BJ (cell line): ENCODE measurements around the gene ISG15. TPM values are rescaled to one million over a fixed set of nuclear protein-coding genes. Genes with fewer than 3 reads are reported as not detected.
"Not testable (repeated sequence)": the region's sequence is repeated elsewhere in the genome, so short reads cannot be mapped to it uniquely, and the experiment has no call there.

Source experiments
- CTCF ChIA-PET: fragments of 350-600 bp; formaldehyde crosslinking; extraction: SDS; loops from one replicate; lab custom pipeline; 2021; ENCODE audit warnings: antibody characterized with exemption, inconsistent platforms; lab: Yijun Ruan, JAX
- POLR2A ChIA-PET: fragments of 300-600 bp; sonication (Branson Sonifier 250); formaldehyde crosslinking; extraction: SDS; loops from one replicate; lab custom pipeline; 2021; ENCODE audit warnings: antibody characterized with exemption; lab: Charles Lee
- DNase-seq: peaks from one replicate; pipeline ENCODE4 v3.0.0-alpha.2; 2011; ENCODE audit warnings: low read depth
- H3K27me3 ChIP-seq: 2 replicates; pipeline ENCODE4 v1.6.0; 2011; ENCODE audit warnings: low read length; ENCODE audit not compliant: control insufficient read depth, insufficient read depth
- H3K36me3 ChIP-seq: 2 replicates; pipeline ENCODE4 v1.5.1; 2011; ENCODE audit warnings: low read length; ENCODE audit not compliant: control insufficient read depth, insufficient read depth
- H3K4me3 ChIP-seq: 2 replicates; pipeline ENCODE4 v1.5.1; 2011; ENCODE audit warnings: low read depth, mild to moderate bottlenecking, control low read depth, low read length
- polyA plus RNA-seq: library from polyadenylated mRNA; depleted of rRNA; stranded (reverse); fragments of >200 nt; gene quantifications from 2 replicates; pipeline ENCODE4 v1.2.3, GENCODE V29; 2011
- TF ChIP-seq, protein P1 (sequence below): IDR thresholded peaks from 2 replicates; pipeline ENCODE4 v1.5.1; 2011; ENCODE audit warnings: low read depth, mild to moderate bottlenecking, control low read depth, inconsistent platforms, low read length, moderate library complexity; ENCODE audit not compliant: insufficient read depth

Gene ISG15
- polyA plus RNA-seq, 1 experiment: 86.8 TPM

DNA sequence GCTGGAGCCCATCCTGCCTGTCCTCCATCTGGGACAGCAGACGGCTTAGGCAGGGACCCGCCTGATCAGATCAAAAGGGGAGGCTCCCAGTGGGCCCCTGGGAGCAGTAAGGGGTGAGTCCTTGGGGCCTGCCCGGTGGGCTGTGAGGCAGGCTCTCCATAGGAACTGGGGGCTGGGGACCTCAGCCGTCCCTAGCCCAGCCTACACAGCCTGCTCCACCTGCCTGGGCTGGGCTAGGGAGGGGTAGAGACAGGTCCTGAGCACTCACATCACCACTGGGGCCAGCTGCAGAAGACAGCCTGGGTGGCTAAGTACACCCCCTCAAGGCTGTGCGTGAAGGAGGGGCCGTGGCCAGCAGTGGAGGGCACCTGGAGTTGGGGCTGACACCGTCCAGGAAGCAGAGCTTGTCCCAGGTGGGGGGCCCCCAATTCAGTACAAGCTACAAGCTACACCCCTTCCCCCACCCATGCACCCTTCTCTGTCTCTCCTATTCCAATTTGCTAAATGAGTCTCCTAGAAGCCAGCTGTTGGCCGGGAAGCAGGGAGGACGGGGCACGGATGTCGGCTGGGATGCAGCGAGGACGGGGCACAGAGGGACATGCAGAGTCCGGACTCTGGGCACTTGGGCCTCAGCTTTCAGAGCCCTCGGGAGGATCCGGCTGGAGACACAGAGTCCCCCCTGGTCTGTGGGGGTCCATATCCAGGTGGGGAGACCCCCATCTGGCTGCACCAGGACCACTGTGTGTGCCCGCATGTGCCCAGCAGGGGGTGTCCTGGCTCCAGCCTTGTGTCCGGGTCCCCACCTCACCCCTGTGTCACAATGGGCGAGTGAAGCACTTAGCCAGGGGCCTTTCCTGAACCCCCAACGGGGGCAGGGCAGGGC lies 1.7 kb downstream of the ISG15 start:
- Histone ChIP-seq H3K27me3 (no peaks in the 10 kb centered on the region), H3K36me3 (no peaks in the 10 kb centered on the region), H3K4me3 (peak overlapping the region; percentile 71; the same call in 1 of the 2 replicates)
- TF ChIP-seq, protein P1, sequence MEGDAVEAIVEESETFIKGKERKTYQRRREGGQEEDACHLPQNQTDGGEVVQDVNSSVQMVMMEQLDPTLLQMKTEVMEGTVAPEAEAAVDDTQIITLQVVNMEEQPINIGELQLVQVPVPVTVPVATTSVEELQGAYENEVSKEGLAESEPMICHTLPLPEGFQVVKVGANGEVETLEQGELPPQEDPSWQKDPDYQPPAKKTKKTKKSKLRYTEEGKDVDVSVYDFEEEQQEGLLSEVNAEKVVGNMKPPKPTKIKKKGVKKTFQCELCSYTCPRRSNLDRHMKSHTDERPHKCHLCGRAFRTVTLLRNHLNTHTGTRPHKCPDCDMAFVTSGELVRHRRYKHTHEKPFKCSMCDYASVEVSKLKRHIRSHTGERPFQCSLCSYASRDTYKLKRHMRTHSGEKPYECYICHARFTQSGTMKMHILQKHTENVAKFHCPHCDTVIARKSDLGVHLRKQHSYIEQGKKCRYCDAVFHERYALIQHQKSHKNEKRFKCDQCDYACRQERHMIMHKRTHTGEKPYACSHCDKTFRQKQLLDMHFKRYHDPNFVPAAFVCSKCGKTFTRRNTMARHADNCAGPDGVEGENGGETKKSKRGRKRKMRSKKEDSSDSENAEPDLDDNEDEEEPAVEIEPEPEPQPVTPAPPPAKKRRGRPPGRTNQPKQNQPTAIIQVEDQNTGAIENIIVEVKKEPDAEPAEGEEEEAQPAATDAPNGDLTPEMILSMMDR: peak; percentile 45
- ChIA-PET CTCF (interaction anchor here (0.6 to 3.3 kb wide), 11 partner anchors 9 to 384 kb away, joined by 3 to 15 read pairs (median 4); partner anchors contain the start of gene CCNL2), POLR2A (no interaction called here)
- DNase-seq: no peak

DNA sequence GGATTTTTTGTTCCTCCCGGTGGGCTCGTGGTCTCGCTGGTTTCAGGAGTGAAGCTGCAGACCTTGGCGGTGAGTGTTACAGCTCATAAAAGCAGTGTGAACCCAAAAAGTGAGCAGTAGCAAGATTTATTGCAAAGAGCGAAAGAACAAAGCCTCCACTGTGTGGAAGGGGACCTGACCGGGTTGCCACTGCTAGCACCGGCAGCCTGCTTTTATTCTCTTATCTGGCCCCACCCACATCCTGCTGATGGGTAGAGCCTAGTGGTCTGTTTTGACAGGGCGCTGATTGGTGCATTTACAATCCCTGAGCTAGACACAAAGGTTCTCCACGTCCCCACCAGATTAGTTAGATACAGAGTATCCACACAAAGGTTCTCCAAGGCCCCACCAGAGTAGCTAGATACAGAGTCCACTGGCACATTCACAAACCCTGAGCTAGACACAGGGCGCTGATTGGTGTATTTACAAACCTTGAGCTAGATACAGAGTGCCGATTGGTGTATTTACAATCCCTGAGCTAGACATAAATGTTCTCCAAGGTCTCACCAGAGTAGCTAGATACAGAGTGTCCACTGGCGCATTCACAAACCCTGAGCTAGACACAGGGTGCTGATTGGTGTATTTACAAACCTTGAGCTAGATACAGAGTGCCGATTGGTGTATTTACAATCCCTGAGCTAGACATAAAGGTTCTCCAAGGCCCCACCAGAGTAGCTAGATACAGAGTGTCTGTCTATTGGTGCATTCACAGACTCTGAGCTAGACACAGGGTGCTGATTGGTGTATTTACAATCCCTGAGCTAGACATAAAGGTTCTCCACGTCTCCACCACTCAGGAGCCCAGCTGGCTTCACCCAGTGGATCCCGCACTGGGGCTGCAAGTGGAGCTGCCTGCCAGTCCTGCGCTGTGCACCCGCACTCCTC lies 4.4 kb downstream of the ISG15 start:
- CTCF ChIA-PET: interaction anchor here (0.7 to 2.3 kb wide), 7 partner anchors 11 to 41 kb away, joined by 3 to 7 read pairs (median 3); no protein-coding TSS in a partner anchor
- H3K4me3 ChIP-seq, POLR2A ChIA-PET, H3K36me3 ChIP-seq, DNase-seq, H3K27me3 ChIP-seq: not testable (repeated sequence)

DNA sequence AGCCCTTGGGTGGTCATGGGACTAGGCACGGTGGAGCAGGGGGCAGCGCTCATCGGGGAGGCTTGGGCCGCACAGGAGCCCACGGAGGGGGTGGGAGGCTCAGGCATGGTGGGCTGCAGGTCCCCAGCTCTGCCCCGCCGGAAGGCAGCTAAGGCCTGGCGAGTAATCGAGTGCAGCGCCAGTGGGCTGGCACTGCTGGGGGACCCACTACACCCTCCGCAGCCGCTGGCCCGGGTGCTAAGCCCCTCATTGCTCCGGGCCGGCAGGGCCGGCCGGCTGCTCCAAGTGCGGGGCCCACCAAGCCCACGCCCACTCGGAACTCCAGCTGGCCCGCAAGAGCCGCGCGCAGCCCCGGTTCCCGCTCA lies 5.0 kb downstream of the ISG15 start:
- H3K36me3 ChIP-seq, H3K27me3 ChIP-seq, H3K4me3 ChIP-seq, DNase-seq, POLR2A ChIA-PET: not testable (repeated sequence)
- CTCF ChIA-PET: interaction anchor here (1.2 to 2.3 kb wide), 8 partner anchors 11 to 46 kb away, joined by 3 to 6 read pairs (median 3); no protein-coding TSS in a partner anchor

DNA sequence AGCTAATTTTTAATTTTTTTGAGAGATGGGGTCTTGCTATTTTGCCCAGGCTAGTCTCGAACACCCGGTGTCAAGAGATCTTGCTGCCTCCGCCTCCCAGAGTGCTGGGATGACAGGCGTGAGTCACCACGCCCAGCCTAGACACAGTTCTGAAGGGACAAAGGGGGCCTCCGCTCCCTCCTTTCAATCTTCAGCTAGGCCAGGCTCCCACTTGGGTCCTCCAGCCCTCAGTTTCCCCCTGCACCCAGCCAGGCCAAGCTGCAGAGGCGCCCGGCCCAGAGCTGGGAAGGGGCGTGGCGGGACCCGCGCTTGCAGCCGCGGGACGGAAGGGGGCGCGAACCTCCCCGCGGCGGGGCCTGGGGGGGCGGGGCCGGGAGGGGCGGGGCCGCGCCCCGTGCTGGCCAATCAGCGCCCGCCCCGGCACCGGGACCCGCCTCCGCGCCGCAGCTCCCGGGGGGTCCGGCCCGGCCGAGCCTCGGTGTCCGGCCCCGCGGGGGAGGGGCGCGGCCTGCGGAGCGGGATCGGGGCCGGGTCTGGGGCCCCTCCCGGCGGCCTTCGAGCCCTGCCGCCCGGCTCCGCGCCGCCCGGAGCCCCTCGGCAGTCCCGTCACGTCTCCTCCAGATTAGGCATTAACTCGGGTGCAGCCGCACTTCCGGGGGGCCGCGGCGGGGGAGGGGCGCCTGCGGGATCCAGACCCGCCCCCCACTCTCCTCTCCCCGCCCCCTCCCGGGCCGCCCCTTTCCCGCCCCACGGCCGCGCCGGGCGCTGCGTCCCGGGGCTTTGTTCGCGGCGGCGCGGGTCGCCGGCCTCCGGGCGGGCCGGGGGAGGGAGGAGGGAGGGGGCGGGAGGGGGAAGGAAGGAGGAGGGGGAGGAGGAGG lies 6.1 kb downstream of the ISG15 start:
- peak overlapping the region; percentile 78 for H3K4me3 ChIP-seq
- POLR2A ChIA-PET: no interaction called here
- CTCF ChIA-PET: interaction anchor here (0.8 to 2.3 kb wide), 12 partner anchors 10 to 53 kb away, joined by 3 to 6 read pairs (median 3); no protein-coding TSS in a partner anchor

DNA sequence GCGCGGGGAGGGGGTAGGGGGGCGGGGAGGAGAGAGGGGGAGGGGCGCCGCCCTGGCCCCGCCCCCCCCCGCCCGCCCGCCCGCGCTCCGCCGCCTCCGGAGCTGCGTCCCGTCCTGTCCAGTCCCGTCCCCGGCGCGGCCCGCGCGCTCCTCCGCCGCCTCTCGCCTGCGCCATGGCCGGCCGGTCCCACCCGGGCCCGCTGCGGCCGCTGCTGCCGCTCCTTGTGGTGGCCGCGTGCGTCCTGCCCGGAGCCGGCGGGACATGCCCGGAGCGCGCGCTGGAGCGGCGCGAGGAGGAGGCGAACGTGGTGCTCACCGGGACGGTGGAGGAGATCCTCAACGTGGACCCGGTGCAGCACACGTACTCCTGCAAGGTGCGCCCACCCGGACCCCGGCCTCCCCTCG lies 6.7 kb downstream of the ISG15 start, which contains the start of gene AGRN:
Gene AGRN, plus strand, starts transcription at position 121 of the 405 bp plus-strand sequence. Its CDS starts 53 bp downstream, at position 174.
- TF ChIP-seq, protein P1: no peak
- ChIA-PET CTCF (interaction anchor here (0.8 to 1.4 kb wide), 6 partner anchors 18 to 52 kb away, joined by 3 to 4 read pairs (median 3); no protein-coding TSS in a partner anchor), POLR2A (interaction anchor here (0.6 kb wide), 1 partner anchor 20 kb away, joined by 5 read pairs; no protein-coding TSS in a partner anchor)
- peak within 1 kb of the TSS; percentile 78 for H3K4me3 ChIP-seq
- DNase-seq: no peak
- H3K36me3 ChIP-seq: peaks cover 14% of the 10 kb centered on the region
- no peaks in the 10 kb centered on the region for H3K27me3 ChIP-seq

More for the DNA sequence above, 6.1 kb downstream of the ISG15 start:
- DNase-seq: no peak
- TF ChIP-seq, protein P1: peak; percentile 53
- H3K36me3 ChIP-seq: peaks cover 12% of the 10 kb centered on the region
- H3K27me3 ChIP-seq: no peaks in the 10 kb centered on the region
